K562 (cell line): ENCODE measurements around the gene KCNS1. TPM values are rescaled to one million over a fixed set of nuclear protein-coding genes. Genes with fewer than 3 reads are reported as not detected.

Experiments used
- ATAC-seq: fragments of 200-7000 bp; cut with Tn5 transposase; 3 replicates; pipeline ENCODE4 v1.9.1; 2020; ENCODE audit warnings: moderate library complexity
- BruUV-seq: library from RNA; stranded (reverse); fragments of 400-500 nt; replicated peaks from 2 replicates; lab custom pipeline; 2021; lab: Mats Ljungman, UMichigan
- CTCF ChIA-PET: fragments of 300-600 bp; formaldehyde crosslinking; extraction: SDS; loops from one replicate; lab custom pipeline; 2021; ENCODE audit warnings: low intra/inter-chr PET ratio; lab: Yijun Ruan, JAX
- POLR2A ChIA-PET: fragments of 300-600, 350-650 bp; sonication (Branson Sonifier 250); formaldehyde crosslinking; extraction: SDS; loops from one replicate; lab custom pipeline; 2021; ENCODE audit warnings: antibody characterized with exemption, inconsistent platforms; lab: Yijun Ruan, JAX
- DNase-seq, 4 experiments: peaks; one replicate each; pipeline versions ENCODE4 v3.0.0 to v3.0.0-alpha.2; 2011 to 2018; ENCODE audit warnings: low spot score in 3 of 4, mixed read lengths in 3 of 4; ENCODE audit errors: extremely low read depth in 1 of 4
- FAIRE-seq: peaks from 2 replicates; lab custom pipeline; 2011; peaks lifted over from hg19 to GRCh38; lab: Jason Lieb, UNC
- H2AFZ ChIP-seq: 2 replicates; pipeline ENCODE4 v1.6.0; 2011; ENCODE audit warnings: low read depth, low read length, control low read depth, inconsistent platforms
- H3K27ac ChIP-seq: fragments of 200-600 bp; 3 replicates; pipeline ENCODE4 v1.8.0; 2011; ENCODE audit warnings: low read depth, mild to moderate bottlenecking, control low read depth, inconsistent platforms, low read length, moderate library complexity, mixed read lengths; ENCODE audit errors: extremely low read depth
- H3K27me3 ChIP-seq, 2 experiments: fragments of 300-600 bp in 1 of 2; 2 replicates in 1 of 2; 3 replicates in 1 of 2; pipeline versions ENCODE4 v1.6.0 to v1.8.0; 2011; ENCODE audit warnings: inconsistent platforms in 2 of 2, low read length in 2 of 2, mild to moderate bottlenecking in 1 of 2, mixed read lengths in 1 of 2, moderate library complexity in 1 of 2; ENCODE audit not compliant: control insufficient read depth in 2 of 2, insufficient read depth in 2 of 2
- H3K36me3 ChIP-seq: fragments of 300-600 bp; 3 replicates; pipeline ENCODE4 v1.8.0; 2011; ENCODE audit warnings: mild to moderate bottlenecking, low read length, inconsistent platforms; ENCODE audit not compliant: control insufficient read depth, insufficient read depth
- H3K4me1 ChIP-seq, 2 experiments: fragments of 200-600 bp in 1 of 2; replicated peaks in 1 of 2; 2 replicates in 1 of 2; 3 replicates in 1 of 2; pipeline versions ENCODE4 v1.5.1 to v1.8.0; 2011; ENCODE audit warnings: inconsistent platforms in 2 of 2, low read length in 2 of 2, mild to moderate bottlenecking in 1 of 2, mixed read lengths in 1 of 2, moderate library complexity in 1 of 2; ENCODE audit not compliant: control insufficient read depth in 2 of 2, insufficient read depth in 2 of 2
- H3K4me2 ChIP-seq: 2 replicates; pipeline ENCODE4 v1.6.1; 2011; ENCODE audit warnings: low read length, control low read depth, inconsistent platforms, mixed read lengths; ENCODE audit not compliant: insufficient read depth
- H3K4me3 ChIP-seq: fragments of 200-600 bp; sonication (generic), shearing (Covaris generic); 2 replicates; pipeline ENCODE4 v1.5.1; 2016; ENCODE audit warnings: control low read depth, inconsistent platforms
- H3K79me2 ChIP-seq: fragments of 200-600 bp; 3 replicates; pipeline ENCODE4 v1.8.0; 2011; ENCODE audit warnings: low read length, inconsistent platforms; ENCODE audit not compliant: control insufficient read depth, insufficient read depth
- H3K9ac ChIP-seq, 2 experiments: 2 replicates each; pipeline versions ENCODE4 v1.6.0 to v1.6.1; 2011; ENCODE audit warnings: low read depth in 2 of 2, low read length in 2 of 2, control low read depth in 1 of 2, inconsistent platforms in 1 of 2, mild to moderate bottlenecking in 1 of 2, mixed read lengths in 1 of 2; ENCODE audit not compliant: insufficient read depth in 1 of 2
- H3K9me1 ChIP-seq: one replicate; pipeline ENCODE4 v1.6.0; 2011; ENCODE audit warnings: inconsistent platforms, mild to moderate bottlenecking, low read length, moderate library complexity; ENCODE audit not compliant: control insufficient read depth, insufficient read depth
- H3K9me3 ChIP-seq: replicated peaks from 2 replicates; pipeline ENCODE4 v1.5.1; 2011; ENCODE audit warnings: low read depth, low read length, inconsistent platforms; ENCODE audit not compliant: control insufficient read depth, insufficient read depth
- H4K20me1 ChIP-seq: replicated peaks from 2 replicates; pipeline ENCODE4 v1.6.1; 2011; ENCODE audit warnings: low read length, inconsistent platforms, mixed read lengths; ENCODE audit not compliant: control insufficient read depth, insufficient read depth
- CC2D1A ChIP-seq: fragments of 450-650 bp; IDR thresholded peaks from 2 replicates; pipeline ENCODE4 v1.6.1; 2017; ENCODE audit warnings: mild to moderate bottlenecking
- COPS2 ChIP-seq: fragments of 450-650 bp; conservative IDR thresholded peaks from 2 replicates; pipeline ENCODE4 v1.6.1; 2016; ENCODE audit warnings: mild to moderate bottlenecking, moderate library complexity
- E2F3 ChIP-seq: fragments of 250-450 bp; sonication (Bioruptor Pico); IDR thresholded peaks from 2 replicates; pipeline ENCODE4 v1.4.0; 2020; ENCODE audit warnings: mild to moderate bottlenecking
- GATAD2A ChIP-seq: fragments of 450-650 bp; IDR thresholded peaks from 2 replicates; pipeline ENCODE4 v1.6.1; 2017
- MYC ChIP-seq, 2 experiments: fragments of 250-450 bp in 1 of 2; sonication (Bioruptor Pico) in 1 of 2; IDR thresholded peaks; 2 replicates each; pipeline versions ENCODE4 v1.5.1 to v1.6.1; 2012 to 2021; ENCODE audit warnings: low read depth in 2 of 2, borderline replicate concordance in 1 of 2, improper control_type of control experiment in 1 of 2, low read length in 1 of 2, mild to moderate bottlenecking in 1 of 2, moderate library complexity in 1 of 2
- RCOR1 ChIP-seq, 2 experiments: IDR thresholded peaks; 2 replicates each; pipeline ENCODE4 v1.6.1; 2012; ENCODE audit warnings: low read depth in 2 of 2, low read length in 2 of 2, borderline replicate concordance in 1 of 2, improper control_type of control experiment in 1 of 2
- SMAD1 ChIP-seq: fragments of 150-350 bp; IDR thresholded peaks from 2 replicates; pipeline ENCODE4 v1.6.1; 2014; ENCODE audit warnings: low read length, low read depth; ENCODE audit not compliant: partially characterized antibody
- TEAD1 ChIP-seq, 2 experiments: fragments of 450-650 bp in 1 of 2; sonication (generic) in 1 of 2; formaldehyde crosslinking; IDR thresholded peaks; 2 replicates each; pipeline versions ENCODE4 v1.4.0 to v1.8.0; 2020 to 2022; ENCODE audit warnings: mild to moderate bottlenecking in 2 of 2, missing genetic modification reagents in 1 of 2
- TRIM24 ChIP-seq, 2 experiments: fragments of 450-650 bp; IDR thresholded peaks; 2 replicates each; pipeline ENCODE4 v1.6.1; 2016
- ZBTB17 ChIP-seq: fragments of 450-650 bp; formaldehyde crosslinking; IDR thresholded peaks from 2 replicates; pipeline ENCODE4 v1.4.0; 2020; ENCODE audit warnings: mild to moderate bottlenecking
- ZNF140 ChIP-seq: fragments of 250-450 bp; sonication (Bioruptor Pico); IDR thresholded peaks from 2 replicates; pipeline ENCODE4 v1.8.0; 2021; ENCODE audit warnings: moderate library complexity, mild to moderate bottlenecking, inconsistent platforms
- ZNF583 ChIP-seq: fragments of 250-450 bp; sonication (Bioruptor Pico); IDR thresholded peaks from 2 replicates; pipeline ENCODE4 v1.4.0; 2020
- ZNF695 ChIP-seq: fragments of 450-650 bp; formaldehyde crosslinking; IDR thresholded peaks from 2 replicates; pipeline ENCODE4 v1.4.0; 2020; ENCODE audit warnings: mild to moderate bottlenecking, moderate library complexity
- ZNF764 ChIP-seq: fragments of 250-450 bp; sonication (Bioruptor Pico); IDR thresholded peaks from 2 replicates; pipeline ENCODE4 v1.4.0; 2020; ENCODE audit warnings: low read depth, mild to moderate bottlenecking, moderate library complexity
- WGBS: fragments of 100-300 bp; shearing (Covaris generic); methylation state at CpG from one replicate; pipeline ENCODE4 v1.1.6; 2016; ENCODE audit warnings: low coverage, mixed read lengths; ENCODE audit not compliant: insufficient coverage; ENCODE audit errors: missing lambda C conversion rate; 5-methylcytosine and 5-hydroxymethylcytosine counted together
- in situ Hi-C: fragments of 300-500 bp; cut with MboI; formaldehyde crosslinking; loops from 4 replicates; pipeline ENCODE4 v1.15.0; 2018; ENCODE audit warnings: inconsistent platforms, mixed read lengths
- intact Hi-C: fragments of 100-400 bp; cut with micrococcal nuclease; formaldehyde crosslinking; loops from 2 replicates; pipeline ENCODE4 v1.14.2; 2022
- polyA plus RNA-seq, 8 experiments: library from polyadenylated mRNA; depleted of rRNA in 4 of 8; stranded (reverse) in 5 of 8; unstranded in 3 of 8; fragments of >200 nt; fragmentation: Nextera tagmentation in 2 of 8; fragmentation: Illumina TruSeq in 1 of 8; extraction: Ambion mirVana in 2 of 8; extraction: Trizol in 1 of 8; gene quantifications; 2 replicates each; pipeline versions ENCODE4 v1.2.1 to v1.2.3, GENCODE V29; 2011 to 2014; ENCODE audit warnings: inconsistent platforms in 1 of 8, missing spikeins in 1 of 8
- total RNA-seq, 7 experiments: library from RNA; depleted of rRNA in 6 of 7; stranded (reverse); fragments of >200 nt in 6 of 7; fragmentation: Illumina TruSeq in 2 of 7; extraction: Trizol in 2 of 7; gene quantifications; 2 replicates each; pipeline versions ENCODE4 v1.2.1 to v1.2.3, GENCODE V29; 2011 to 2021; ENCODE audit warnings: low replicate concordance in 1 of 7
- TF ChIP-seq, protein P1 (sequence below): fragments of 450-650 bp; IDR thresholded peaks from 2 replicates; pipeline ENCODE4 v1.7.1; 2018; ENCODE audit warnings: mild to moderate bottlenecking, low read depth; ENCODE audit not compliant: partially characterized antibody
- TF ChIP-seq, protein P2 (sequence below): sonication (generic); formaldehyde crosslinking; IDR thresholded peaks from 2 replicates; pipeline ENCODE4 v1.8.0; 2022; ENCODE audit warnings: mild to moderate bottlenecking, missing genetic modification reagents

The KCNS1 gene
- total and polyA plus RNA-seq, 9 of the 15 experiments (the other 6 are each of a cell fraction or from before 2014, with no cell fraction given): not detected

- no peak for TF ChIP-seq TRIM24 (IDR thresholded peaks at IDR 0.05)
- no peak for TF ChIP-seq ZNF140 (CRISPR knock-in tag)
- TF ChIP-seq, protein P1, sequence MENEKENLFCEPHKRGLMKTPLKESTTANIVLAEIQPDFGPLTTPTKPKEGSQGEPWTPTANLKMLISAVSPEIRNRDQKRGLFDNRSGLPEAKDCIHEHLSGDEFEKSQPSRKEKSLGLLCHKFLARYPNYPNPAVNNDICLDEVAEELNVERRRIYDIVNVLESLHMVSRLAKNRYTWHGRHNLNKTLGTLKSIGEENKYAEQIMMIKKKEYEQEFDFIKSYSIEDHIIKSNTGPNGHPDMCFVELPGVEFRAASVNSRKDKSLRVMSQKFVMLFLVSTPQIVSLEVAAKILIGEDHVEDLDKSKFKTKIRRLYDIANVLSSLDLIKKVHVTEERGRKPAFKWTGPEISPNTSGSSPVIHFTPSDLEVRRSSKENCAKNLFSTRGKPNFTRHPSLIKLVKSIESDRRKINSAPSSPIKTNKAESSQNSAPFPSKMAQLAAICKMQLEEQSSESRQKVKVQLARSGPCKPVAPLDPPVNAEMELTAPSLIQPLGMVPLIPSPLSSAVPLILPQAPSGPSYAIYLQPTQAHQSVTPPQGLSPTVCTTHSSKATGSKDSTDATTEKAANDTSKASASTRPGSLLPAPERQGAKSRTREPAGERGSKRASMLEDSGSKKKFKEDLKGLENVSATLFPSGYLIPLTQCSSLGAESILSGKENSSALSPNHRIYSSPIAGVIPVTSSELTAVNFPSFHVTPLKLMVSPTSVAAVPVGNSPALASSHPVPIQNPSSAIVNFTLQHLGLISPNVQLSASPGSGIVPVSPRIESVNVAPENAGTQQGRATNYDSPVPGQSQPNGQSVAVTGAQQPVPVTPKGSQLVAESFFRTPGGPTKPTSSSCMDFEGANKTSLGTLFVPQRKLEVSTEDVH: no peak
- TF ChIP-seq E2F3 (CRISPR knock-in tag): no peak
- no peak for TF ChIP-seq COPS2
- no peak for TF ChIP-seq SMAD1
- TF ChIP-seq MYC (IDR thresholded peaks at IDR 0.05; ENCODE audit: low read depth, low read length): no peak
- no peak for TF ChIP-seq MYC (CRISPR knock-in tag; IDR thresholded peaks at IDR 0.05; ENCODE audit: borderline replicate concordance, low read depth)
- TF ChIP-seq CC2D1A: no peak
- TF ChIP-seq ZNF583 (CRISPR knock-in tag): no peak
- TF ChIP-seq RCOR1 (IDR thresholded peaks at IDR 0.05; ENCODE audit: borderline replicate concordance in 1 of 2, low read depth in 2 of 2, low read length in 2 of 2): no peak
- no peak for TF ChIP-seq TEAD1 (CRISPR knock-in tag; IDR thresholded peaks at IDR 0.05)
- TF ChIP-seq GATAD2A: no peak
- no peak for TF ChIP-seq ZNF695 (CRISPR knock-in tag)
- TF ChIP-seq, protein P2, sequence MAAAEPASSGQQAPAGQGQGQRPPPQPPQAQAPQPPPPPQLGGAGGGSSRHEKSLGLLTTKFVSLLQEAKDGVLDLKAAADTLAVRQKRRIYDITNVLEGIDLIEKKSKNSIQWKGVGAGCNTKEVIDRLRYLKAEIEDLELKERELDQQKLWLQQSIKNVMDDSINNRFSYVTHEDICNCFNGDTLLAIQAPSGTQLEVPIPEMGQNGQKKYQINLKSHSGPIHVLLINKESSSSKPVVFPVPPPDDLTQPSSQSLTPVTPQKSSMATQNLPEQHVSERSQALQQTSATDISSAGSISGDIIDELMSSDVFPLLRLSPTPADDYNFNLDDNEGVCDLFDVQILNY (CRISPR knock-in tag): no peak
- TF ChIP-seq ZBTB17 (CRISPR knock-in tag): no peak
- TF ChIP-seq ZNF764 (CRISPR knock-in tag): no peak
- Histone ChIP-seq H4K20me1 (no peaks in the 10 kb centered on the region), H3K9me3 (no peaks in the 10 kb centered on the region), H3K4me2 (no peak overlapping the region), H3K79me2 (no peaks in the 10 kb centered on the region), H3K4me3 (no peak overlapping the region), H3K27me3 (peaks cover 14 to 49% of the 10 kb centered on the region in 2 experiments; a peak in 4 of 5 replicates), H3K9ac (peak overlapping the region in 1 of 2 experiments; percentile 54; a peak in 1 of 4 replicates), H3K9me1 (no peaks in the 10 kb centered on the region), H3K36me3 (no peaks in the 10 kb centered on the region), H3K4me1 (peaks cover 0 to 3% of the 10 kb centered on the region in 2 experiments; a peak in 1 of 5 replicates), H2AFZ (no peak overlapping the region), H3K27ac (no peak overlapping the region)
- CTCF ChIA-PET: no interaction called here
- WGBS: 7% methylated on average over 11 of the region's 11 CpGs
- ATAC-seq: no peak
- intact Hi-C loops: loop anchor here (5.0 kb wide), 2 partner anchors 68 to 98 kb away; no protein-coding TSS in a partner anchor
- DNase-seq: peak in 1 of 4 experiments; percentile 2
- FAIRE-seq: no peak
- in situ Hi-C loops: no loop called here
- BruUV-seq: no TSS peak
- POLR2A ChIA-PET: interaction anchor here (0.6 to 1.5 kb wide), 4 partner anchors 11 to 222 kb away, joined by 3 to 5 read pairs (median 4); no protein-coding TSS in a partner anchor
These were observed 9.4 kb upstream of the KCNS1 start for GRCh38 chr20:45110301-45110700.
